Breast epithelium (tissue), 3 donors: ENCODE data around the gene SPPL3.

Experiments
- POLR2A ChIP-seq: fragments of 450-650 bp; IDR thresholded peaks from one replicate; pipeline ENCODE4 v1.6.1; 2016; ENCODE audit warnings: antibody characterized with exemption, mild to moderate bottlenecking, moderate library complexity
- POLR2AphosphoS5 ChIP-seq, 3 donors: sonication (generic); formaldehyde crosslinking; IDR thresholded peaks; one replicate each; pipeline ENCODE4 v1.6.1; 2017; ENCODE audit warnings: antibody characterized with exemption in 3 of 3
- TF ChIP-seq, protein P1 (sequence below), 3 donors: fragments of 450-650 bp; IDR thresholded peaks; one replicate each; pipeline ENCODE4 v1.5.1; 2016 to 2017; ENCODE audit warnings: antibody characterized with exemption in 3 of 3, mild to moderate bottlenecking in 3 of 3, moderate library complexity in 3 of 3

DNA sequence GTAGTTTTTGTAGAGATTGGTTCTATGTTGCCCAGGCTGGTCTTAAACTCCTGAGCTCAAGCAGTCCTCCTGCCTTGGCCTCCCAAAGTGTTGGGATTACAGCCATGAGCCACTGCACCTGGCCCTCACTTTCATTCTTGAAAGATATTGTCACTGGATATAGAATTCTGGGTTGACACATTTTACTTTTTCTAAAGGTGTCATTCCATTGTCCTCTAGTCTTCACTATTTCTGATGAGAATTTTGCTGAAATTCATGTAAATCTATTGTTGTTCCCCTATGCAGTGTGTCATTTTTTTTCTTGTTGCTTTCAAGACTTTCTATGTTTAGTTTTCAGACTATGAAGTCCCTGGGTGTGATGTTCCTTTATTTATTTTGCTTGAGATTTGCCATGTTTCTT, 149.4 kb downstream of the SPPL3 start:
- TF ChIP-seq, protein P1, sequence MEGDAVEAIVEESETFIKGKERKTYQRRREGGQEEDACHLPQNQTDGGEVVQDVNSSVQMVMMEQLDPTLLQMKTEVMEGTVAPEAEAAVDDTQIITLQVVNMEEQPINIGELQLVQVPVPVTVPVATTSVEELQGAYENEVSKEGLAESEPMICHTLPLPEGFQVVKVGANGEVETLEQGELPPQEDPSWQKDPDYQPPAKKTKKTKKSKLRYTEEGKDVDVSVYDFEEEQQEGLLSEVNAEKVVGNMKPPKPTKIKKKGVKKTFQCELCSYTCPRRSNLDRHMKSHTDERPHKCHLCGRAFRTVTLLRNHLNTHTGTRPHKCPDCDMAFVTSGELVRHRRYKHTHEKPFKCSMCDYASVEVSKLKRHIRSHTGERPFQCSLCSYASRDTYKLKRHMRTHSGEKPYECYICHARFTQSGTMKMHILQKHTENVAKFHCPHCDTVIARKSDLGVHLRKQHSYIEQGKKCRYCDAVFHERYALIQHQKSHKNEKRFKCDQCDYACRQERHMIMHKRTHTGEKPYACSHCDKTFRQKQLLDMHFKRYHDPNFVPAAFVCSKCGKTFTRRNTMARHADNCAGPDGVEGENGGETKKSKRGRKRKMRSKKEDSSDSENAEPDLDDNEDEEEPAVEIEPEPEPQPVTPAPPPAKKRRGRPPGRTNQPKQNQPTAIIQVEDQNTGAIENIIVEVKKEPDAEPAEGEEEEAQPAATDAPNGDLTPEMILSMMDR (IDR thresholded peaks at IDR 0.05), result no peak
- TF ChIP-seq POLR2A (no peak), POLR2AphosphoS5 (IDR thresholded peaks at IDR 0.05) (no peak)
